GM18951 (cell line): ENCODE measurements around the gene FAM53B.

Experiments used
- POLR2A ChIP-seq: IDR thresholded peaks from 4 replicates; pipeline ENCODE4 v1.6.1; 2011; ENCODE audit warnings: mild to moderate bottlenecking; ENCODE audit not compliant: insufficient read length, insufficient read depth; ENCODE audit errors: extremely low read depth
- in situ Hi-C: fragments of 300-500 bp; cut with MboI; formaldehyde crosslinking; loops from one replicate; pipeline ENCODE4 v1.12.0; 2022; ENCODE audit warnings: low sequenced_read_pairs, mixed read lengths, inconsistent platforms; ENCODE audit not compliant: unreplicated experiment

Gene FAM53B

GRCh38 chr10:124586142-124586541 is 158.0 kb downstream of the FAM53B start:
- in situ Hi-C loops, result no loop called here
- no peak for TF ChIP-seq POLR2A

- TF ChIP-seq POLR2A, result no peak
- in situ Hi-C loops, result no loop called here
These were observed 165.2 kb downstream of the FAM53B start for GRCh38 chr10:124579011-124579399.

GRCh38 chr10:124578231-124579010 is 165.8 kb downstream of the FAM53B start:
- in situ Hi-C loops, result no loop called here

GRCh38 chr10:124577651-124578050 is 166.5 kb downstream of the FAM53B start:
- in situ Hi-C loops, result no loop called here
- no peak for TF ChIP-seq POLR2A

More at GRCh38 chr10:124578231-124579010, 165.8 kb downstream of the FAM53B start:
- TF ChIP-seq POLR2A, result no peak

GRCh38 chr10:124576526-124577420 is 167.4 kb downstream of the FAM53B start:
- TF ChIP-seq POLR2A, result no peak
- in situ Hi-C loops, result no loop called here

- in situ Hi-C loops, result no loop called here
- no peak for TF ChIP-seq POLR2A
These were observed 168.8 kb downstream of the FAM53B start for GRCh38 chr10:124575107-124576035.

GRCh38 chr10:124574456-124575070 is 169.6 kb downstream of the FAM53B start:
- no peak for TF ChIP-seq POLR2A
- in situ Hi-C loops, result no loop called here

- in situ Hi-C loops, result no loop called here
- TF ChIP-seq POLR2A, result no peak
These were observed 170.3 kb downstream of the FAM53B start for GRCh38 chr10:124573726-124574455.

- in situ Hi-C loops, result no loop called here
- TF ChIP-seq POLR2A, result no peak
These were observed 171.4 kb downstream of the FAM53B start for GRCh38 chr10:124572751-124573150.

GRCh38 chr10:124570646-124571045 is 173.5 kb downstream of the FAM53B start:
- in situ Hi-C loops, result no loop called here
- no peak for TF ChIP-seq POLR2A

GRCh38 chr10:124569623-124570470 is 174.3 kb downstream of the FAM53B start:
- in situ Hi-C loops, result no loop called here
- TF ChIP-seq POLR2A, result no peak
